ENCODE data around the gene CNPY1. TPM values are rescaled to one million over a fixed set of nuclear protein-coding genes. Genes with fewer than 3 reads are reported as not detected.

Gene CNPY1
- total and polyA plus RNA-seq, 9 of the 15 experiments (the other 6 are each of a cell fraction or from before 2014, with no cell fraction given) = not detected

- H3K79me2 ChIP-seq (ENCODE audit: control insufficient read depth, insufficient read depth, low read length) = no peaks in the 10 kb centered on the region
- no peak overlapping the region for H3K4me3 ChIP-seq
- 2% methylated on average over 51 of the region's 57 CpGs for WGBS (ENCODE audit: insufficient coverage, low coverage, missing lambda C conversion rate)
- ChIA-PET POLR2A (interaction anchor here (0.7 kb wide), 1 partner anchor 118 kb away, joined by 3 read pairs; no protein-coding TSS in a partner anchor), CTCF (ENCODE audit: low intra/inter-chr PET ratio) (no interaction called here)
- intact Hi-C loops (cut with micrococcal nuclease) = no loop called here
- no peak overlapping the region for H2AFZ ChIP-seq (ENCODE audit: low read depth, low read length)
- TF ChIP-seq MYNN (IDR thresholded peaks at IDR 0.05) = no peak
- TF ChIP-seq MYNN (CRISPR knock-in tag; IDR thresholded peaks at IDR 0.05) = no peak
- TF ChIP-seq KLF10 (CRISPR knock-in tag; IDR thresholded peaks at IDR 0.05) = no peak
- no peak for TF ChIP-seq JUN (IDR thresholded peaks at IDR 0.05; ENCODE audit: borderline replicate concordance, low read depth, low read length)
- TF ChIP-seq JUN (CRISPR knock-in tag; IDR thresholded peaks at IDR 0.05; ENCODE audit: borderline replicate concordance) = no peak
- TF ChIP-seq SNRNP70 (optimal IDR thresholded peaks at IDR 0.05; ENCODE audit: low read depth, low read length) = no peak
- TF ChIP-seq RAD21 (CRISPR knock-in tag; conservative IDR thresholded peaks at IDR 0.05 in 1 of 2, IDR thresholded peaks at IDR 0.05 in 1 of 2) = no peak
- no peak for TF ChIP-seq ZEB2 (IDR thresholded peaks at IDR 0.05)
- no peak for TF ChIP-seq HMG20B (CRISPR knock-in tag; IDR thresholded peaks at IDR 0.05)
- no peak for TF ChIP-seq BRF1 (IDR thresholded peaks at IDR 0.05; ENCODE audit: borderline replicate concordance, extremely low read depth, insufficient read length)
- FAIRE-seq (no peak), DNase-seq (ENCODE audit: extremely low read depth in 1 of 4, low spot score in 3 of 4) (no peak), ATAC-seq (no peak)
- peaks cover 0 to 39% of the 10 kb centered on the region in 2 experiments; a peak in 2 of 5 replicates for H3K4me1 ChIP-seq (replicated peaks in 1 of 2; ENCODE audit: control insufficient read depth in 2 of 2, insufficient read depth in 2 of 2, low read length in 2 of 2)
- H3K27me3 ChIP-seq (ENCODE audit: control insufficient read depth in 2 of 2, insufficient read depth in 2 of 2, low read length in 2 of 2) = peaks cover 79 to 80% of the 10 kb centered on the region in 2 experiments
- H3K4me2 ChIP-seq (ENCODE audit: insufficient read depth, low read length) = no peak overlapping the region
- peaks cover 8% of the 10 kb centered on the region; the same call in 1 of the 2 replicates for H4K20me1 ChIP-seq (replicated peaks; ENCODE audit: control insufficient read depth, insufficient read depth, low read length)
- no peaks in the 10 kb centered on the region for H3K36me3 ChIP-seq (ENCODE audit: control insufficient read depth, insufficient read depth, low read length)
- no peaks in the 10 kb centered on the region for H3K9me1 ChIP-seq (ENCODE audit: control insufficient read depth, insufficient read depth, low read length)
- H3K9me3 ChIP-seq (replicated peaks; ENCODE audit: control insufficient read depth, insufficient read depth, low read depth, low read length) = no peaks in the 10 kb centered on the region
- in situ Hi-C loops (cut with MboI) = no loop called here
- H3K27ac ChIP-seq (ENCODE audit: extremely low read depth, low read depth, low read length) = no peak overlapping the region
- H3K9ac ChIP-seq (ENCODE audit: insufficient read depth in 1 of 2, low read depth in 2 of 2, low read length in 2 of 2) = no peak overlapping the region
- BruUV-seq (replicated peaks) = no TSS peak
These were observed 92.8 kb downstream of the CNPY1 start for GRCh38 chr7:155453296-155454182.

All from K562 (cell line).